Limb (tissue), 2 donors: Measurements from ENCODE around the gene BCL2L1.
A peak's percentile ranks its signal among the peaks of the same experiment; 100 is the strongest.

Source experiments
- DNase-seq, 2 donors: peaks; one replicate each; pipeline ENCODE4 v3.0.0-alpha.2; 2016; ENCODE audit errors: extremely low spot score in 2 of 2

The BCL2L1 gene

GRCh38 chr20:31731321-31731717 lies 8.7 kb upstream of the BCL2L1 start:
- DNase-seq: no peak

DNA sequence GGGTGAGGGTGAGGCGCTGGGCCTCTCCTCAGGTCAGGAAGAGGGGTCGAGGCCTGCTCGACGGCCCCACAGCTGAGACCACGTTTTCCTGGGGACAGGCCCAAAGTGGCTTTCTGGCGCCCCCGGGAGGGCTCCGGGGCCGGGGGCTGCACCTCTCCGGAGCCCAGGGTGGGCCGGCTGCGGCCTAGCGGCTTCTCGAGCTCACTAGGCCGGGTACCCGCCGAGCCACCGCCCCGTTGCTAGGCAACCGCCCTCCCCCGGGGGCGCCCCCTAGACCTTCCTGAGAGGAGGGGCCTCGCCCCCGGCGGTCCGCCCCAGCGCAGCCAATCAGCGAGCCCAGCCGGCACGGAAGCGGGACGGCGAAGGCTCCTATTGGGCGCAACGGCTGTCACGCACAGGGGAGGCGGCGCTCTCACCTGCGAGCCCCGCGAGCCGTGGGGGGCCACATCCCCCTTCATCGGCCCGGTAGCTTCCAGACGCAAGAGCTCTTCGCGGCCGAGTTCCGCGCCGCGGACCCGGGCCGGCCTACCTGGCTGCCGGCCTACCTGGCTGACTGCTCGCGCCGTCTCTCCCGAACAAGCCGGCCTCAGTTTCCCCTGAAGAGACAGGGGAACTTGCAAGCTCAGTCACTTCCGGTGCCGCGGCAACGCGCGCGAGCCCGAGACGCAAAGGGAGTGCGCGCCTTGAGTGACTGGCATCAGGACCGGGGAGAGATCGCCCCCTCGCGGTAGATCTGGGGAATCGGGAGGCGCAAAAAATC lies 831 bp upstream of the BCL2L1 start:
- DNase-seq: peak; percentile 96 to 100

DNA sequence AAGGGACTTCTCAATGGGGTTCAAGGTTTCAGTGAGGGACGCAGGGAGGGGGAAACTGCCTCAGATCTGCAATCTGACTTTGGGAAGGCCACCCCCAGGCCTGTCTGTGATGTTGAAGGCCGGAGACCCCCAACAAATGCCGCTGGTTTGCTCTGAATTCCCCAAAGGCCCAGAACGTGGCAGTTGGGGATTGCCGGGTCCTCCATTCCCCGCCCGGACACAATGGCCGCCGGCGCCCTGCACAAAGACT lies 326 bp upstream of the BCL2L1 start:
- no peak for DNase-seq

- DNase-seq: peak in 1 of 2 donors; percentile 43
Observed at GRCh38 chr20:31721408-31722256, 1.0 kb downstream of the BCL2L1 start.

- no peak for DNase-seq
Observed at GRCh38 chr20:31720486-31721407, 1.9 kb downstream of the BCL2L1 start.

DNA sequence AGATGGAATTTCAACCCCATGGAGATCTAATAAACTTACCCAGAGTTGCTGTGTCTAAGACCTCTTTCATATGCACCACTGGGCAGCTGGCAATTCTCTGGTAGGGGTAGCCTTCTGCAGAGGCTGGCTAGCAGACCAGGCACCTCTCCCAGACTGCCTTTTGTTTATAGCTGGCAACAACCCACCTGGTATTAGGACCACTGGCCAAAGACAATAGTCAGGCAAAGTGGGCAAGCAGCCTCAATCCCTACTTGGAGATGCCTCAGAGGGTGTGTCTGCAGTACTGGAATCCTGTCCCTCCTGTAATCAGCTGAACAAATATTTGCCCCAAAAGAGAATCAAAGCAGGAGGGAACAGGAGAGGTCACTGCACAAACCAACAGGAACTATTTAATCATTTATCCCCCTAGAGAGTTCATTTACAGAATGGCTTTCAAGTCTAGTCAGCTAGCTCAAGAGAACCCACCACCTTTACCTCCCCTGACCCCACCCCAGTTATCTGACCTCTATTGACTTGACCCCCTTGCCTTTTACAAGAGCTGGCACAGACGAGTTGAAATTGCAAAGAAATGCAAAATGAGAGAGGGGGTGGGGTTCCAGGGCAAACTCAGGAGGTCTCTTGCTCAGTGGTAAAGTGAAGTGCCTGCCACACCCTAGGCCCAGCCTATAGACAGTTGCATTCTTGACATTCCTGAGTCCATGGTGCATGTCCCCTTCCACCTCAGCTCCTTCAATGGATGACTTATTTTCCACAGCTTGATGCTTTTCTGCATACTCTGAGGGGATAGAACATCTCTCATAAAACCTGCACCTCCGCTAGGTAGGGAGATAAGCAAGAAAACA lies 2.8 kb downstream of the BCL2L1 start:
- DNase-seq: no peak

DNA sequence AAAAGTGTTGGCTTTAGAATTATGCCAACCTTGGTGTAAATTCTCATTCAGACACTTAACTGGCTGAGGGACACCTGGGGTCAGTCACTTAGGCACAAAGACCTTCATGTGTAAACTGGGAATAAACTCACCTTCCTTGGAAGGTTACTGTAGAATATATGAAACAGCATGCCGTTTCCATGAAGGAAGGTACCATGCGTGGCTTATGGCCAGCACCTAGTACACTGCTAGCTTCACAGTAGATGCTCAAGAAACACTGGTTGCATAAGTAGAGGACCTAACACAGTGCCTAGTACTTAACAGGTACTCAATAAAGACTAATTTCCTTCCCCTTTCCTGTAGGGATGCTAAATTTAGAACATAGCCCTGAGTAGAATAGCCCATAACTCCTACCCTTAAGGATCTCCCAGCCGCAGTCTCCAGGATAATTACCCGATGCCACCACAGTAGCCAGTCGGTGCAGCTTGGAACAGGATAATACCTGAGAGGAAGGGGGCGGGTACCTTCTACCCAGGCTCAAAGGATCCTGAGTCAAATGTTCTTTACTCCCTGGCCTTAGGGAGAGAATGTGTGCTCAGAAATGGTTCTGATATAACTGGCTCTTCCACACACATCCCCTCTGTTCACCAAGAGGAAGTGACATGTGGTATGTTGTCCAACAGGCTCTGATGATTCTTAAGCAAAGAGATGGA lies 3.6 kb downstream of the BCL2L1 start:
- DNase-seq: no peak

GRCh38 chr20:31717478-31718201 lies 5.0 kb downstream of the BCL2L1 start:
- DNase-seq: no peak

- no peak for DNase-seq
Observed at GRCh38 chr20:31716818-31717477, 5.7 kb downstream of the BCL2L1 start.

GRCh38 chr20:31716351-31716750 lies 6.3 kb downstream of the BCL2L1 start:
- no peak for DNase-seq

DNA sequence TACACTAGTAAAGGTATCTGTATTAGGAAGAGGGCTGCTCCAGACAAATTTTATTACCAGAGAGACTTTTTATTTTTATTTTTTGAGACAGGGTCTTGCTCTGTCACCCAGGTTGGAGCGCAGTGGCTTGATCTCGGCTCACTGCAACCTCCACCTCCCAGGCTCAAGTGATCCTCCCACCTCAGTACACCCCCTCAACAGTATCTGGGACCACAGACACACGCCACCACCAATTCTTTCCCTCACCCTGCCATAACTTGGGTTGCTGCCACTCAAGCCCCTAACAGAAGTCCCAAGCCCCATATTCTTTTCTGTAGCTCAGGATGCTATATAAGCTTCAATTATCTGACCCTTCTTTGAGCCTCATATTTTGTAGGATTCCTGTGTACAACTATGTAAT lies 6.9 kb downstream of the BCL2L1 start:
- DNase-seq: no peak

- DNase-seq: peak; percentile 44 to 72
Observed at GRCh38 chr20:31713312-31714273, 9.1 kb downstream of the BCL2L1 start.

DNA sequence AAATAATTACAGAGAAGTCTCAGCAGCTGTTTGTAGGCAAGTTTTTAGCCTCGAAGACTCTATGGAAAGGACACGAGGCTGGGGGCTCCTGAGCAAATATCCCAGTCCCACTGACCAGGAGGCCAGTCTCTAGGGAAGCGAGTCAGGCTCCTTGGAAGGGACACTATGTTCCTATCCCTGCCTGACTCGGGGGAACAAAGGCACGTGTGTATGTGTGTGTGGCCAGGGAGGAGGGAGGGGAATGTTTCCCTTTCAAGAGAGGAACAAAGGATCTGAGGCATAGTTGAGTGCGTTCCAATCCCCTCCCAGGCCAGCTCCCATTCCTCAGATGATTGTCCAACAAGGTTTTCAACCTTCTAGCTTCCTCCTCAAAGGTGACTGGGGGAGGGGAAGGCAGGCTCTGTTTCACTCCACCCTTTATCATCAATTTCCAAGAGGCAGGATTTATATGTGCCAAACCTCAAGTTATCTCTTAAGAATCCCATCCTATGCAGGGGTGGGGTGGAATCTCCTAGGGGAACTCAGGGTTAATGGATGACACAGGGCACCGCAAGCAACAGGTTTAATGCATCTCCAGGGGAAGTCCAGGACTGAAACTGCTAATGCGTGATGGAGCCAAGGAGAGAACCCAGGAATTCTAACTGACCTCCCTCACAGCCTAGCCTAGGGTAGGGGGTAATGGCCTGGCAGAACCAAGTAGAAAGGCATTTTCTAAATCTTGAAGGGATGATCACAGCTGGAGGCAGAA lies 9.9 kb downstream of the BCL2L1 start:
- DNase-seq: peak; percentile 55 to 58

- DNase-seq: no peak
Observed at GRCh38 chr20:31712112-31712553, 10.5 kb downstream of the BCL2L1 start.

DNA sequence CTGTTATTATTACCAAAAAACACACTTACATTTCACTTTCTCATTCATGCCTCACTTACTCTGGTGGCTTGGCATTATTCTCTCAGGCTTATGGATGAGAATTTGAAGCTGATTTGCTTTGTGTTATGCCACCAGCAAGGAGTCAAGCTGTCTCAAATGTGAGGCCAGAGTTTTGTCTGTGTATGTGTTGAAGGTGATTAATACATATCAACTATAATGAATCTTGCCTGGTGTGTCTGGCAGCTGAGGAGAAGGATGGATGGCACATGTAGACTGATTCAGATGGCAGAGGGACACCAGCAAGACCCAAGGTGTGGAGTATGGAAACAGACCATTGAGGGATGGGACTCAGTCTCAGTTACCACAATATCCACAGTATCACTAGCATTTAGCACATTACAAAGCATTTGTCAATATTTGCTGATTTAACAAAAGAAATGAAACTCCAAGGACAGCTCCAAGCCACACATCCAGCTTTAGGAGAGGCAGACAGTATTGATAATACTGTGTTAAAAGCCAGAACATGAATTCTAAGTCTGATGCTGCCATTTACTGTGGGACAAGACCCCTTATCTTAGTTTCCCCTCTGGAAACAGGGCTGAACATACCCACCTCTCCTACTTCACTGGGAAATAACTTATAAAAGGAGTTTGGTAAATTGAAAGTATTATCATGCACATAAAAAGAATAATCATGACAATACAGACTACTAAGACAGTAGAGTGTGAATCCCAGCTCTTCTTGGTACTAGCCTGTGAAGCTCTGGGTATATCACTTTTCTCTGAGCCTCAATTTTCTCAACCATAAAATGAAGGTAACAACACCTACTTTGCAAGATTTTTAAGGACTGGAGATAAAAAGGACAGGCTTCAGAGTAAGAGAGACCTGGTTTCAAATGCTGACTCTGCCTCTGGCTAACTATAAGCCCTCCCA lies 11.2 kb downstream of the BCL2L1 start:
- no peak for DNase-seq

DNA sequence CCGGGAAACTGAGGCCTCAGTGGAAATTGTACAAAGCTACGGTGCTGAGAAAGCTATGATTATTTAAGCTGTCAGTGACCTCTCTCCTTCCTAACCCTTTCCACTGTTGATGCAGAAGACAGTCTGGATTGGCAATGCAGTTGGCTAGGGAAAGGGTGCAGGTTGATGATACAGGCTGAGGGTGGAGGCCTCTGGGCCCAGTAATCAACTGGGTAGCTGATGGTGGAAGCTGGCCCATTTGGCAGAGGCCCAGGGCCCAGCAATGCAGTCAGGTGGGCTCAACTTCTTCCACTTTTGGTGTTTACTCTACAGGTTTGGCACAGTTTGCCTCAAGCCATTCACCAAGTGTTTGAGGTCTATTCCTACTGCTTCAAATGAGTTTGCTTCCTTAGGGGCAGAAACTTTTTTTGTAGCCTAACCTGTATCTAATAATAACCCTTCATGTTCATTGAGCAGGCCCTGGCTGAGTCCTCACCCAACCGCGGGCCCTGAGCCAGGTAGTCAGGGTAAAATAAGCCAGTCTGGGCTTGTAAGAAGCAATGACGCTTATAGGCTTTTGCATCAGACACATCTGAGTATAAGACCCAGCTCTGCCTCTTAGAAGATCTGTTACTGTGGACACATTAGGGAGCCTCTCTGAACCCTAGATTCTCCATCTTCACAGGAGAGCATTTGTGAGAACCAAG lies 12.1 kb downstream of the BCL2L1 start:
- DNase-seq: no peak
